Esophagus squamous epithelium (tissue), 4 donors: Measurements from ENCODE around the gene OGFRL1.

ENCODE experiments used
- CTCF ChIP-seq, 6 experiments: fragments of 450-650 bp in 4 of 6; fragments of 200-600 bp in 2 of 6; sonication (generic) in 2 of 6; IDR thresholded peaks; one replicate each; pipeline ENCODE4 v1.5.1; 2016 to 2019; ENCODE audit warnings: antibody characterized with exemption in 6 of 6, mild to moderate bottlenecking in 4 of 6, moderate library complexity in 4 of 6
- POLR2A ChIP-seq, 4 donors: fragments of 450-650 bp; IDR thresholded peaks; one replicate each; pipeline ENCODE4 v1.6.1; 2017; ENCODE audit warnings: antibody characterized with exemption in 4 of 4, mild to moderate bottlenecking in 4 of 4, moderate library complexity in 3 of 4

- TF ChIP-seq POLR2A (IDR thresholded peaks at IDR 0.05) (no peak), CTCF (IDR thresholded peaks at IDR 0.05) (no peak)
Measured at GRCh38 chr6:71310261-71310660, 21.6 kb downstream of the OGFRL1 start.
